IMR-90 (cell line): Measurements from ENCODE around the gene PRSS1.

Experiments used
- CTCF ChIP-seq: conservative IDR thresholded peaks from 2 replicates; pipeline ENCODE4 v1.5.1; 2012; ENCODE audit warnings: mild to moderate bottlenecking, low read depth, low read length, improper control_type of control experiment
- POLR2A ChIP-seq: IDR thresholded peaks from 2 replicates; pipeline ENCODE4 v1.6.1; 2012; ENCODE audit warnings: mild to moderate bottlenecking, low read depth, low read length
- SMC3 ChIP-seq: fragments of 150-350 bp; IDR thresholded peaks from 2 replicates; pipeline ENCODE4 v1.6.1; 2016; ENCODE audit warnings: low read depth, mild to moderate bottlenecking, antibody characterized with exemption, low read length, moderate library complexity

DNA sequence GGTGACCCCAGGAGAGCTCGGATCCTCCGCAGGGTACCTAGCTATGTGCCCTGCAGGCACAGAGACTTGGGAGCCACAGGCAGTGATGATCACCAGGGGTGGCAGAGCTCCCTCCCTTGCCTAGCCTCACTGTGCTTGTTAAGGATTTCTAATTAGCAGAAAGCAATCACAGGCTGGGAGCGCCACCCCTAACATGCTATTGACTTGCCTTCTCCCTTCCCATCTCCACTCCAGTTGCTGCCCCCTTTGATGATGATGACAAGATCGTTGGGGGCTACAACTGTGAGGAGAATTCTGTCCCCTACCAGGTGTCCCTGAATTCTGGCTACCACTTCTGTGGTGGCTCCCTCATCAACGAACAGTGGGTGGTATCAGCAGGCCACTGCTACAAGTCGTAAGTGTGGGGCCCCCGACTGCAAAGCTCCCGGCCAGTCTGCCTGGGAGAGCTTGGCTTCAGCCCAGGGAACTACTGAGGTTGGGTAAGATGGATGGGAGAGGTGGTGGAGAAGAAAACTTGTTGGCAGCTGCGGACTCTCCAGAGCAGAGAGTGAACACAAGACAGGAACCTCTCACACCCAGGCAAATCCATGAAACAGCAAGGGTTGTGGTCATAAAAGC, 1.2 kb downstream of the PRSS1 start:
- TF ChIP-seq CTCF, result no peak
- TF ChIP-seq POLR2A, result no peak
- no peak for TF ChIP-seq SMC3
